ENCODE measurements around the gene ROBO1.
"Not testable (repeated sequence)": the region's sequence is repeated elsewhere in the genome, so short reads cannot be mapped to it uniquely, and the experiment has no call there.

Gene ROBO1

GRCh38 chr3:78895528-78895927 is 872.3 kb downstream of the ROBO1 start:
- DNase-seq, result no peak

GRCh38 chr3:78894787-78895186 is 873.0 kb downstream of the ROBO1 start:
- DNase-seq, result no peak

GRCh38 chr3:78893161-78893560 is 874.6 kb downstream of the ROBO1 start:
- no peak for DNase-seq

GRCh38 chr3:78889348-78889747 is 878.5 kb downstream of the ROBO1 start:
- no peak for DNase-seq

DNA sequence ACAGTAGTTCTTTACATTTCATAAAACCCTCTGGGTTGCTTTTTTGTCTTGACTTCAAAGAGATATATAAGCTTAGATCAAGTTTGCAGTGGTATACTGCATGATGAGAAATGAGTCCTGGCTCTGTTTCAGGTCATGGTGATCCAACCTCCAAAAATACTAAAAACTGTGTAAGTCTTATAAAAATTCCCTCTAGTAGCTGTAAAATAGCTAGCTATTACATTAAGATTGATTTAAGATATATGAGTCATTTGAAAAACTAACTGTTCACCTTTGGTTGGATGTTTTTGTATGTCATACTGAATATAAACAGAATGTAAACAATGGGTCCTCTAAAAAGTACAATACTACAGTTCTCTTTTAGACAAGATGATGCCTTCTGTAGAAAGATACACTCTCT is 879.2 kb downstream of the ROBO1 start:
- DNase-seq, result no peak

DNA sequence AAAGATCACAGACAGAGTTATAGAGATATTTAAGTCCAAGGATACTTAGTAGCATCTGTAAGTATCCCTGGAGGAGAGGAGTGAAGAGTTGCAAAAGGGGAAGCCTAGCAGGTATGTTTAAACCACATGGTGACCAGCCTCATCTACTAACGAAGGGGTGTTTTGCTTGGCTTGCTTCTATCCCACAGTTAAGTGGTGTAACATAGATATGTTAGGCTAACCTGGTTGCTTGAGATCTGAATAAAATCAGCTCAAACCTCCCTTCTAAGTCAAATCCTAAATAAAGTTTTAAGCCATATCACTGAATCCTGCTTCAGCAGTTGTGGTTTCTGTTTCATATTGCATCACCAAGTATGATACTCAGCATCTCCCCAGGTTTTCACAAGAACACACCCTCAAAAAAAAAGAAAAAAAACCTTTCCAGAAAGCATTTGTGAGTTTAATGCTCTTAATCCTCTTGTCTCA is 880.2 kb downstream of the ROBO1 start:
- no peak for DNase-seq

- DNase-seq, result no peak
Observed at GRCh38 chr3:78887029-78887428, 880.8 kb downstream of the ROBO1 start.

DNA sequence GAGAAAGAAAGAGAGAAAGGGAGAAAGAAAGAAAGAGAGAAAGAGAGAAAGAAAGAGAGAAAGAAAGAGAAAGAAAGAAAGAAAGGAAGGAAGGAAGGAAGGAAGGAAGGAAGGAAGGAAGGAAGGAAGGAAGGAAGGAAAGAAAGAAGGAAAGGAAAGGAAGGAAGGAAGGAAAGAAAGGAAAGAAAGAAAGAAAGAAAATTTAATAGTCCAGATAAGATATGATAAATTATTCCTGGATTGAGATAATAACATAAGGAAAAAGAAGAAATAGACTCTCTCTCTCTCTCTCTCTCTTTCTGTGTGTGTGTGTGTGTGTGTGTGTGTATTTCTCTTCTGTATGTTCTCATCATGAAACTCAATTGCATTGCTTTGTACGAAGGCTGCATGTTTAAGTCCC is 883.2 kb downstream of the ROBO1 start:
- not testable (repeated sequence) for DNase-seq

DNA sequence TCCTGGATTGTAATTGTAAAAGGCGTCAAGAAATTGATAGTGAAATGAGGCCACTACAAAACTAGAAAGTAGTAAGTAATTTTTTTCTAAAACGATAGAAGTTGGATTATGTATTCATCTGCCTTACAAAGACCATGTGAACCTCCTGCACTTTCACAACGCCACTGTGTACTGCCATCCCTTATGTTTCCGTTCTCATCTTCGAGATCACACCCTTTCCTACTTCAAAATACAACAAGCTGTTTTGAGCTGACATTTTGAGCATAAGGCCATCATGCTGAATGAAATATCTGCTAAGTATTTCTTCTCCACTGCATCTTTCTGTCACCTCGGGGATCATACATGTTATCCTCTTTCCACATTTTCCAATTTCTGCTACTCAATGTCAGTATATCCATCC is 885.5 kb downstream of the ROBO1 start:
- no peak for DNase-seq

DNA sequence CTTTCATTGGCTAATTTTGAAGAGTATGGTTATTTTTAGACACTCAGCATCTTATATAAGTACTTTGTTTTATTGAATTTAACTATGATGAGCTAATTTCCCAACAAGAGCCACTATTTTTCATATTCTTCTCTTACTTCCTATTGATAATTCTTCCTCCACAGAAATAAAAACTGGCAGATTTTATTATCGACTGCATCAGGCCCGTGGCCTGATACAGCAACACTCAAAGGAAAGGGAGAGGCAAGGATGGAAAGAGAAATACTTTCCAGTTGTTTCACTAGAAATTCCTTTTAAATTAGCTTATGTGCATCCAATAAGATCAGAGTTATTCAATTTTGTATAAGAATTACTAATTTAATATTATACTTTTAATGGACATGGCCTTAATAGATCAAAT is 886.3 kb downstream of the ROBO1 start:
- DNase-seq, result no peak

DNA sequence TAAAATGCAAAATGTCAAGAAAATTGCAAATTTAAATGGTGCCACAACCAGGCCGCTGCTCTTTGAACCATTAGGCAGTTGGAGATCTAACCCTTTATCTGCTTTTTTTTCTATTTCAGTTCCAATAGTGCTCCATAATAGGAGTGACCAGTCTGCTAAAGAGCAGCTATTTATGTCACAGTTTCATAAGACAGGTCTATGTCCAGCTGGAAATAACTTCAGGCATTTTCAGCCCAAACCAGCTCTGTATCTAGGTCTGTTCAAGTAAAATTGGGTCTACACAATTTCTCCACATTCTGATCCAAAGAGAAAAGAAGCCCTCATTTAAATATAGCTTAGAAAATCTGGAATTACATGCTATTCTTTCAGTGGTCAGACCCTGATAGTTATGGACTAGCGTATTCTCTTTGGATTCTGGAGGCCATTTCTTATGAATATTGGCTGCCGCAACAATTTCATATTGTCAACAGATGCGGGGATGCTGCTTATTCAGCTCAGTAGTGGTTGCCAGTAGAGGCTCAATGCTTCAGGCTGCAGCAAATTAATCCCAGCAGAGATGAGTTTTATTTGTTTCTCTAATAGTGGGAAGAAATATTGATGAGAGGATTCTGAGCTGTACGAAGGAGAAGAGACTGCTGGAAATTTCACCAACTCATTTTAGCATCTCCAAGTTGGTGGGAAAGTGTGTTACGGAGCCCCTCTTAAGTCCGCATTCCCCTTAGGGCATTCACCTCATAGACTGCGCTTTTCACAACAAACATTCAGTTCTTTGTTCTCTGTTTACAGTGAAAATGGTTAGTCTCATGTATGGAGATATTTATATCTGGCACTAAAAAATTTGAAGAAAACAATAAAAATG is 887.0 kb downstream of the ROBO1 start:
- no peak for DNase-seq

GRCh38 chr3:78879295-78879860 is 888.4 kb downstream of the ROBO1 start:
- DNase-seq, result peak; percentile 85

DNA sequence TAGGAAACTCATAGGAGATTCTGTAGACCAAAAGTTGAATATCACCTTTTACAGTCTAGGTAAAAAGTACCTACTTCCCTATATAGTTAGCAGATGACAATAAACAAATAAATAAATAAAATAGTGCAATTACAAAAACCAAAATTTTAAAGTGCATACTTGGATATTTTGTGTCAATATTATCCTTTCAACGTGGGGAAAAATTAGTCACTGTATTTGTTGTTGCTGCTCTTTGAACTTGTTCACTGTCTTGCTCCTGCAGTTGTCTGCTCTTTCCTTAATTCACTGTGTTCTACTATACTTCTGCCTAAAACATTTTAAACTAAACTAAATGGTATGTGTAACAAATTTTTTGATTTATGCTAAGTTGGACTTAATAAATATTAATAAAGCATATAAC is 889.0 kb downstream of the ROBO1 start:
- DNase-seq, result no peak

- no peak for DNase-seq
Observed at GRCh38 chr3:78878011-78878410, 889.8 kb downstream of the ROBO1 start.

- DNase-seq, result no peak
Observed at GRCh38 chr3:78875851-78876250, 891.9 kb downstream of the ROBO1 start.

DNA sequence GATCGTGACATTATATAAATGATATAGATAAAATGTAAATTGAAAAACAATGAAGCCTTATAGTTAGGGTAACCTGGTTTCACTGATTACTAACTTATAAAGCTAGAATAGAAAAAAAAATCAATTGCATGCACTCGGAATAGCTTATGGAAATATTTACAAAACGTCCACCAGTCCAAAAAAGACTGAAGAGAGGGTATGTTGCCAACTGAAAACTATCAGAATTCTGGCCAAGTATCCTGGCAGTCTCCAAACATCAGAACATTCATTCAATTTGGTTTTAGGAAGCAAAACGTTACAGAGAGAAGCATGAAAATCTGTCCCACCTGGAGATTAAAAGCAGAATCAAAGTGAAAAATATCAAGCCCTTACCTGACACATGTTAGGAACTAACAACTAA is 892.4 kb downstream of the ROBO1 start:
- no peak for DNase-seq

DNA sequence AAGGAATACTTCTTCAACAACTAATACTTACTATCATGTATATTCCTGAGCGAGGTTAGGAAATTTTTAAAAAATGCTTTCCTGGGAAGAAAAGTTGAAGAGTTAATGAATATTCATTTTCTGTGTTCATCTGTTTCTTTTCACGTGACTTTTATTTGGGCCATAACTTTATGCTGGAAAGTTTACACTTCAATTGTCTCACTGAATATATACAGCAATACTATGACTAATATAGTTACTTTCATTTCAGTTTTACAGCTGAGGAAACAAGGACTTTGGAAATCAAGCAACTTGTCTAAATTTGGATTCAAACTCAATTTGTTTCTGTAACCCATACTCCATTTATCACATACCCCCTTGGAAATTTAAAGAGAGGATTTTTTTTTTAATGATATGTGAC is 894.2 kb downstream of the ROBO1 start:
- DNase-seq, result no peak

- no peak for DNase-seq
Observed at GRCh38 chr3:78872195-78872594, 895.6 kb downstream of the ROBO1 start.

GRCh38 chr3:78871048-78871447 is 896.8 kb downstream of the ROBO1 start:
- no peak for DNase-seq

DNA sequence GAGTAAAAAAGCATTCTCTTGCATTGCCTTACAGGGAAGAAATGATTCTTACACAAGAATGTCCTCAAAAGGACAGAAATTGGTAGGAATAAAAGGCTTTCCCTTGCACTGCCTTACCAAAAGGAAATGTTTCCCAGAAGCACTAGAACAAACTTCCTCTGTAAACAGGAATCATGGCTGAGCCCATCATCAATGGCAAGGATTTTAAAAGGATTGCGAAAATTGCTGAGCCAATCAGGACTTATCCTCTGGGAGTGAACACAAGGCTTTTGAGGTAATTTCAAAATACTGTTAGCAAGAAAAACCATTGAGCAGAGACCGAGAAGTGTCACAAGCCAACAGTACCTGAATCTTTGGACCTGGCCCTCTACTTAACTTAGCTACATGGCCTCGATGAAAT is 897.3 kb downstream of the ROBO1 start:
- no peak for DNase-seq

- DNase-seq, result peak; percentile 33
Observed at GRCh38 chr3:78868570-78868969, 899.2 kb downstream of the ROBO1 start.

- DNase-seq, result no peak
Observed at GRCh38 chr3:78867409-78868372, 900.1 kb downstream of the ROBO1 start.
